Thyroid gland (tissue), 4 donors: ENCODE data around the gene KIF3B. TPM values are rescaled to one million over a fixed set of nuclear protein-coding genes. Genes with fewer than 3 reads are reported as not detected.
"Not testable (repeated sequence)": the region's sequence is repeated elsewhere in the genome, so short reads cannot be mapped to it uniquely, and the experiment has no call there.

Source experiments
- DNase-seq, 2 donors: peaks; one replicate each; pipeline ENCODE4 v3.0.0-alpha.2; 2019
- H3K27ac ChIP-seq, 3 donors: fragments of 200-600 bp; sonication (generic); 1 replicate in 2 of 3; 2 replicates in 1 of 3; pipeline ENCODE4 v1.5.1; 2016 to 2019; ENCODE audit warnings: mild to moderate bottlenecking in 1 of 3, moderate library complexity in 1 of 3
- H3K27me3 ChIP-seq: fragments of 200-600 bp; sonication (generic); one replicate; pipeline ENCODE4 v1.5.1; 2019
- H3K36me3 ChIP-seq, 2 donors: fragments of 200-600 bp; sonication (generic); one replicate each; pipeline ENCODE4 v1.5.1; 2016 to 2019
- H3K4me1 ChIP-seq, 2 donors: fragments of 200-600 bp; sonication (generic); one replicate each; pipeline ENCODE4 v1.5.1; 2017 to 2019
- H3K4me3 ChIP-seq, 3 donors: fragments of 200-600 bp; sonication (generic); replicated peaks in 1 of 3; 1 replicate in 2 of 3; 2 replicates in 1 of 3; pipeline ENCODE4 v1.5.1; 2016; ENCODE audit warnings: mild to moderate bottlenecking in 1 of 3
- H3K9me3 ChIP-seq: fragments of 200-600 bp; sonication (generic); one replicate; pipeline ENCODE4 v1.5.1; 2017
- POLR2A ChIP-seq, 2 donors: fragments of 450-650 bp; IDR thresholded peaks; one replicate each; pipeline ENCODE4 v1.6.1; 2017; ENCODE audit warnings: antibody characterized with exemption in 2 of 2, mild to moderate bottlenecking in 2 of 2, moderate library complexity in 1 of 2
- WGBS, 2 donors: methylation state at CpG; one replicate each; pipeline ENCODE4 v1.1.5; 2017; 5-methylcytosine and 5-hydroxymethylcytosine counted together
- intact Hi-C: fragments of 100-400 bp; cut with DNase I; formaldehyde crosslinking; loops from one replicate; pipeline ENCODE4 v1.15.1; 2023
- microRNA counts, 2 donors: library from miRNA; unstranded; fragments of <30 nt; microRNA quantifications; one replicate each; lab custom pipeline; 2016 to 2017
- total RNA-seq, 4 donors: library from RNA; depleted of rRNA; stranded (reverse); fragments of >200 nt; gene quantifications; one replicate each; pipeline ENCODE4 v1.2.3, GENCODE V29; 2016
- TF ChIP-seq, protein P1 (sequence below), 6 experiments: fragments of 200-600 bp in 3 of 6; fragments of 450-650 bp in 3 of 6; sonication (generic) in 3 of 6; IDR thresholded peaks; one replicate each; pipeline ENCODE4 v1.5.1; 2016 to 2019; ENCODE audit warnings: antibody characterized with exemption in 6 of 6, mild to moderate bottlenecking in 2 of 6, inconsistent platforms in 1 of 6, moderate library complexity in 1 of 6

Gene KIF3B
- total RNA-seq, 4 donors from 2014 or later = 31.0 to 35.5 (median 32.7) TPM

DNA sequence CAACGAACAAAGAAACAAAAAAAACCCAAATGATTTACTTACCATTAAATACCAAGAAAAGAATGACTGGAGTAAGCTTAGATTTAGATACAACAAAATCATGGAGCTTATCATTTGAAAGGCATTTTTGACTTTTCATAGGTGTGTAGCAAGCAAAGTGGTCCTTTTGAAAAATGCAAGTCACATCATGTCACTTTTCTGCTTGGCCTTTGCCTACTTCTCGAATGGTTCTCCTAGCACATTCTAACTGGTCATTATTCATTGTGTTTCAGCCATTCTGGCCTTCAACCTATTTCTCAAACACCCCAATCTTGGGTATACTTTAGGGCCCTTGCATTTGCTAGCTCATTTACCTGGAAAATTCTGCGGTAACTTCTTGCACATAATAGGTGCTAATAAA lies 103.3 kb downstream of the KIF3B start:
- DNase-seq = no peak
- 89 to 96% methylated on average over 3 of the region's 3 CpGs for WGBS, 2 donors
- Histone ChIP-seq H3K4me3 (no peak overlapping the region), H3K27me3 (no peaks in the 10 kb centered on the region), H3K36me3 (no peaks in the 10 kb centered on the region), H3K4me1 (peaks cover 24 to 25% of the 10 kb centered on the region in 2 donors), H3K27ac (no peak overlapping the region), H3K9me3 (no peaks in the 10 kb centered on the region)
- no peak for TF ChIP-seq POLR2A (IDR thresholded peaks at IDR 0.05)
- intact Hi-C loops = no loop called here

DNA sequence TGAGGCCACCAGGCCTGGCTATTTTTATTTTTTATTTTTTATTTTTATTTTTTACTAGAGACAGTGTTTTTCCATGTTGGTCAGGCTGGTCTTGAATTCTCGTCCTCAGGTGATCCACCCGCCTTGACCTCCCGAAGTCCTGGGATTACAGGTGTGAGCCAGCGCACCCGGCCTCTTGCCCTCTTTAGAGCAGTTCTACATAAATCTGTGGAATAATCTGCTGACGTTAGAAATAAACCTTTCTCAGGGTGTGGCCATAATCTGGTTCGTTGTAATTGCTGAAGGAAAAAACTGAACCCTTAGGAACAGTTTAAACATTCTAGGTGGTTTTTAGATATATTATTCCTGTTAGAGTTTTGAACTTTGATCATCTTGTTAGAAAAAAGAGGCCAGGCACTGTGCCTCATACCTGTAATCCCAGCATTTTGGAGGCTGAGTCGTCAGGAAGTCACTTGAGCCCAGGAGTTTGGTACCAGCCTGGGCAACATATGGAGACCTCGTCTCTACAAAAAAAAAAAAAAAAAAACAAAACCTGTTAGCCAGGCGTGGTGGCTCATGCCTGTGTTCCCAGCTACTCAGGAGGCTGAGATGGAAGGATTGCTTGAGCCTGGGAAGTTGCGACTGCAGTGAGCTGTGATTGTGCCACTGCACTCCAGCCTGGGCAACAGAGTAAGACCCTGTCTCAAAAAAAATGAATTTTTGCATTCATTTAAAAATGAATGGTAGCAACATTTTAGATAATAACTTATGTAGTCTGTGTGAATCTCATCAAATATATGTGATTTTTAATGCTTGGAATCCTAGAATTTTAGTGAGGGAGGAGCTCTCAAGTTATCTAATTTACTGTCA lies 104.9 kb downstream of the KIF3B start:
- no peaks in the 10 kb centered on the region for H3K9me3 ChIP-seq
- no peak for DNase-seq
- no peak overlapping the region for H3K27ac ChIP-seq
- H3K4me3 ChIP-seq = no peak overlapping the region
- intact Hi-C loops = no loop called here
- no peaks in the 10 kb centered on the region for H3K27me3 ChIP-seq
- peaks cover 34 to 35% of the 10 kb centered on the region in 2 donors for H3K4me1 ChIP-seq
- 94% methylated on average over 11 of the region's 11 CpGs for WGBS, 2 donors
- TF ChIP-seq POLR2A (IDR thresholded peaks at IDR 0.05) = no peak
- TF ChIP-seq, protein P1, sequence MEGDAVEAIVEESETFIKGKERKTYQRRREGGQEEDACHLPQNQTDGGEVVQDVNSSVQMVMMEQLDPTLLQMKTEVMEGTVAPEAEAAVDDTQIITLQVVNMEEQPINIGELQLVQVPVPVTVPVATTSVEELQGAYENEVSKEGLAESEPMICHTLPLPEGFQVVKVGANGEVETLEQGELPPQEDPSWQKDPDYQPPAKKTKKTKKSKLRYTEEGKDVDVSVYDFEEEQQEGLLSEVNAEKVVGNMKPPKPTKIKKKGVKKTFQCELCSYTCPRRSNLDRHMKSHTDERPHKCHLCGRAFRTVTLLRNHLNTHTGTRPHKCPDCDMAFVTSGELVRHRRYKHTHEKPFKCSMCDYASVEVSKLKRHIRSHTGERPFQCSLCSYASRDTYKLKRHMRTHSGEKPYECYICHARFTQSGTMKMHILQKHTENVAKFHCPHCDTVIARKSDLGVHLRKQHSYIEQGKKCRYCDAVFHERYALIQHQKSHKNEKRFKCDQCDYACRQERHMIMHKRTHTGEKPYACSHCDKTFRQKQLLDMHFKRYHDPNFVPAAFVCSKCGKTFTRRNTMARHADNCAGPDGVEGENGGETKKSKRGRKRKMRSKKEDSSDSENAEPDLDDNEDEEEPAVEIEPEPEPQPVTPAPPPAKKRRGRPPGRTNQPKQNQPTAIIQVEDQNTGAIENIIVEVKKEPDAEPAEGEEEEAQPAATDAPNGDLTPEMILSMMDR (IDR thresholded peaks at IDR 0.05) = no peak
- H3K36me3 ChIP-seq = no peaks in the 10 kb centered on the region

DNA sequence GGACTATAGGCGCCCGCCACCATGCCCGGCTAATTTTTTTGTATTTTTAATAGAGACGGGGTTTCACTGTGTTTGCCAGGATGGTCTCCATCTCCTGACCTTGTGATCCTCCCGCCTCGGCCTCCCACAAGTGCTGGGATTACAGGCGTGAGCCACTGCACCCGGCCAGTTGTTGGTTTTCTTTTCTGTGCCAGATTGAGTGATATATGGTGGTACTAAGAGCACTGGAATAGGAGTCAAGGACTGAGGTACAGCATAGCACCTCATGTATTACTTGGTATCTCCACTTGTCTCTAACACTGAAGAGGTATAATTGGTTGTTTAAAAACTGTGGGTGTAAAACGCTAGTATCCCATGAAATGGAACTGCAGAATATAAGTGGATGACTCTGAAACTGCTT lies 106.0 kb downstream of the KIF3B start:
- H3K9me3 ChIP-seq, H3K27me3 ChIP-seq, H3K4me3 ChIP-seq, intact Hi-C loops, DNase-seq, H3K27ac ChIP-seq, H3K36me3 ChIP-seq: not testable (repeated sequence)
- WGBS, 2 donors = 96 to 97% methylated on average over 9 of the region's 9 CpGs
- peaks cover 30 to 31% of the 10 kb centered on the region in 2 donors for H3K4me1 ChIP-seq

MicroRNAs within 50 kb of the gene (microRNA counts, 767-probe panel; counts per million panel counts)
- 0 counts per million in 2 donors for microRNA hsa-miR-1825 (lab: Ali Mortazavi, UCI)

Other genes starting within 250 kb of the KIF3B start
- 1 to 10 TPM; 3.1 to 5.9 (median 4.8) TPM for gene HCK, start 225.4 kb upstream of the KIF3B start, total RNA-seq
- 10 to 100 TPM; 28.8 to 46.0 (median 38.0) TPM for gene TM9SF4, start 167.9 kb upstream of the KIF3B start, total RNA-seq
- 10 to 100 TPM in 1 of 4 donors, 1 to 10 TPM in 3; 6.5 to 11.7 (median 7.3) TPM for gene PLAGL2, start 69.9 kb upstream of the KIF3B start, total RNA-seq
- gene POFUT1, start 69.8 kb upstream of the KIF3B start, total RNA-seq = 10 to 100 TPM; 35.1 to 40.5 (median 38.5) TPM
- gene ASXL1, start 80.7 kb downstream of the KIF3B start, total RNA-seq = 100 to 1,000 TPM in 1 of 4 donors, 10 to 100 TPM in 3; 62.1 to 155 (median 67.5) TPM